Kidney glomerular epithelial cell (primary cell): ENCODE data around the gene HOXD3.

Experiments used
- DNase-seq: peaks from one replicate; lab custom pipeline; 2025; lab: John Stamatoyannopoulos, UW

Gene HOXD3

GRCh38 chr2:176121190-176122051 lies 35.7 kb upstream of the HOXD3 start:
- no peak for DNase-seq

- DNase-seq: peak; percentile 34
Measured at GRCh38 chr2:176122052-176122682, 34.9 kb upstream of the HOXD3 start.

GRCh38 chr2:176122683-176123410 lies 34.3 kb upstream of the HOXD3 start, which contains the start of gene HOXD9:
Gene HOXD9 (plus strand): TSS chr2:176122719. CDS start chr2:176122769, 50 bp downstream.
- DNase-seq: no peak

GRCh38 chr2:176123411-176124109 lies 33.5 kb upstream of the HOXD3 start:
- no peak for DNase-seq

GRCh38 chr2:176124110-176124946 lies 32.8 kb upstream of the HOXD3 start:
- DNase-seq: no peak

- no peak for DNase-seq
Measured at GRCh38 chr2:176124947-176125771, 31.9 kb upstream of the HOXD3 start.

GRCh38 chr2:176125772-176126054 lies 31.4 kb upstream of the HOXD3 start:
- no peak for DNase-seq

GRCh38 chr2:176126929-176127773 lies 30.0 kb upstream of the HOXD3 start:
- DNase-seq: peak; percentile 66

- DNase-seq: no peak
Measured at GRCh38 chr2:176127774-176128072, 29.4 kb upstream of the HOXD3 start.

GRCh38 chr2:176128172-176128981 lies 28.7 kb upstream of the HOXD3 start:
- DNase-seq: no peak

- peak; percentile 34 for DNase-seq
Measured at GRCh38 chr2:176128982-176129796, 27.9 kb upstream of the HOXD3 start, which contains the start of gene HOXD8. Gene HOXD8 (plus strand): TSS chr2:176129705. CDS start chr2:176130367, 662 bp downstream.

GRCh38 chr2:176129813-176130146 lies 27.3 kb upstream of the HOXD3 start:
- DNase-seq: no peak

GRCh38 chr2:176130147-176130956 lies 26.8 kb upstream of the HOXD3 start:
- DNase-seq: peak; percentile 29

- no peak for DNase-seq
Measured at GRCh38 chr2:176130957-176131847, 25.9 kb upstream of the HOXD3 start.

- no peak for DNase-seq
Measured at GRCh38 chr2:176131848-176132158, 25.3 kb upstream of the HOXD3 start.
